Nephron progenitor cell (in vitro differentiated cells): Measurements from ENCODE around the gene TRAM2.

Experiments
- DNase-seq: peaks from one replicate; pipeline ENCODE4 v3.0.0; 2021
- H3K27ac Mint-ChIP-seq: 2 replicates; pipeline ENCODE4 v1.8.0; 2021; ENCODE audit warnings: mild to moderate bottlenecking, moderate library complexity, mixed read lengths
- H3K27me3 Mint-ChIP-seq: 2 replicates; pipeline ENCODE4 v1.8.0; 2021; ENCODE audit warnings: mild to moderate bottlenecking, low read depth, mixed read lengths; ENCODE audit not compliant: poor library complexity
- H3K36me3 Mint-ChIP-seq: 2 replicates; pipeline ENCODE4 v1.8.0; 2021; ENCODE audit warnings: low read depth, mixed read lengths
- H3K4me1 Mint-ChIP-seq: 2 replicates; pipeline ENCODE4 v1.8.0; 2021; ENCODE audit warnings: mixed read lengths
- H3K4me3 Mint-ChIP-seq: 2 replicates; pipeline ENCODE4 v1.8.0; 2021; ENCODE audit warnings: mild to moderate bottlenecking, moderate library complexity, mixed read lengths
- H3K9me3 Mint-ChIP-seq: 2 replicates; pipeline ENCODE4 v1.8.0; 2021; ENCODE audit warnings: mild to moderate bottlenecking, moderate library complexity, mixed read lengths
- TF ChIP-seq, protein P1 (sequence below): fragments of 200-600 bp; sonication (generic); IDR thresholded peaks from 2 replicates; pipeline ENCODE4 v1.5.0; 2021; ENCODE audit warnings: antibody characterized with exemption

The TRAM2 gene

DNA sequence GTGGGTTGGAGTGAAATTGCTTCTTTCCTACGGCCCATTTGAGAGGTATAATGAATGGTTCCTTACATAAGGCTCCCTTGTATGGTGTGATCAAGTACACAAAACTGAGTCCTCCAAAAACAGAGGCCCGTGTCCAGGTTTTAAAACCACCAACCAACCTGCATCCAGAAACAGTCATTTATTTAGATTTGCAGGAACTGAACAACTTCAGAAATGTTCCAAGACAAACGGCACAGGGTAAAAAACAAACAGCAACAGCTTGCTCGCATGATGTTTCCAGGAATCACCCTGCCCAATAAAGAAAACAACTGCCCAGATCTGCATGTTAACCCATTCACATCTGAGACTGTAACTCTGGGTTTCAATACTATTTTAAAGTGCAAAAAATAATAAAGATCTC, 40.2 kb upstream of the TRAM2 start:
- H3K36me3 Mint-ChIP-seq: no peaks in the 10 kb centered on the region
- no peaks in the 10 kb centered on the region for H3K9me3 Mint-ChIP-seq
- no peak for DNase-seq
- no peak overlapping the region for H3K4me3 Mint-ChIP-seq
- no peak overlapping the region for H3K27ac Mint-ChIP-seq
- H3K27me3 Mint-ChIP-seq: no peaks in the 10 kb centered on the region
- peaks cover 12% of the 10 kb centered on the region for H3K4me1 Mint-ChIP-seq
- TF ChIP-seq, protein P1, sequence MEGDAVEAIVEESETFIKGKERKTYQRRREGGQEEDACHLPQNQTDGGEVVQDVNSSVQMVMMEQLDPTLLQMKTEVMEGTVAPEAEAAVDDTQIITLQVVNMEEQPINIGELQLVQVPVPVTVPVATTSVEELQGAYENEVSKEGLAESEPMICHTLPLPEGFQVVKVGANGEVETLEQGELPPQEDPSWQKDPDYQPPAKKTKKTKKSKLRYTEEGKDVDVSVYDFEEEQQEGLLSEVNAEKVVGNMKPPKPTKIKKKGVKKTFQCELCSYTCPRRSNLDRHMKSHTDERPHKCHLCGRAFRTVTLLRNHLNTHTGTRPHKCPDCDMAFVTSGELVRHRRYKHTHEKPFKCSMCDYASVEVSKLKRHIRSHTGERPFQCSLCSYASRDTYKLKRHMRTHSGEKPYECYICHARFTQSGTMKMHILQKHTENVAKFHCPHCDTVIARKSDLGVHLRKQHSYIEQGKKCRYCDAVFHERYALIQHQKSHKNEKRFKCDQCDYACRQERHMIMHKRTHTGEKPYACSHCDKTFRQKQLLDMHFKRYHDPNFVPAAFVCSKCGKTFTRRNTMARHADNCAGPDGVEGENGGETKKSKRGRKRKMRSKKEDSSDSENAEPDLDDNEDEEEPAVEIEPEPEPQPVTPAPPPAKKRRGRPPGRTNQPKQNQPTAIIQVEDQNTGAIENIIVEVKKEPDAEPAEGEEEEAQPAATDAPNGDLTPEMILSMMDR: no peak

DNA sequence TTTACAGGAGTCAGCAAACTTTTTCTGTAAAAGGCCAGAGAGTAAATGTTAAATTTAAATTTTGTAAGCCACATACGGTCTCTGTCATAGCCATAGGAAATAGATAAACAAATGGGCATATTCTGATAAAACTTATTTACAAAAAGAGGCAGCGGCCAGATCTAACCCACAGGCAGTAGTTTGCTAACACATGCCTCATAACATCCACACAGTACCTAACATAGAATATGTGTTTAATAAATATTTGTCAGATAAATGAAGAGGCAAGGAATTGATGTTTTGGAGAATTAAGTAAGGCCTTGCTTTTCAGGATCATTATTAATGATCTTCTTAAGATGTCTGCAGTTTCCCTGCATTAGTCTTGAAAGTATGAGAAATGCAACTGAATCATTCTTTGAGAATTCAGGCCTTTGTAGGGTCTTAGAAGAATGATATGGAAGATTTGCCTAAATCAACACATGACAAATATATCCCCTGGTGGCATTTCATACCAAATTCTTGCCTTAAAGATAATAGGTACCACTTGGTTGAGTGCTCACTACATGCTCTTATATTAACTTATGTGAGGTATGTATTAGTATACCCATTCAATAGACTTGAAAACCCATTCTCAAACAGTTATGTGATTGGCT, 39.3 kb upstream of the TRAM2 start:
- Mint-ChIP-seq H3K4me3 (no peak overlapping the region), H3K4me1 (peaks cover 12% of the 10 kb centered on the region), H3K27me3 (no peaks in the 10 kb centered on the region), H3K36me3 (no peaks in the 10 kb centered on the region), H3K27ac (no peak overlapping the region), H3K9me3 (no peaks in the 10 kb centered on the region)
- TF ChIP-seq, protein P1: no peak
- DNase-seq: no peak

DNA sequence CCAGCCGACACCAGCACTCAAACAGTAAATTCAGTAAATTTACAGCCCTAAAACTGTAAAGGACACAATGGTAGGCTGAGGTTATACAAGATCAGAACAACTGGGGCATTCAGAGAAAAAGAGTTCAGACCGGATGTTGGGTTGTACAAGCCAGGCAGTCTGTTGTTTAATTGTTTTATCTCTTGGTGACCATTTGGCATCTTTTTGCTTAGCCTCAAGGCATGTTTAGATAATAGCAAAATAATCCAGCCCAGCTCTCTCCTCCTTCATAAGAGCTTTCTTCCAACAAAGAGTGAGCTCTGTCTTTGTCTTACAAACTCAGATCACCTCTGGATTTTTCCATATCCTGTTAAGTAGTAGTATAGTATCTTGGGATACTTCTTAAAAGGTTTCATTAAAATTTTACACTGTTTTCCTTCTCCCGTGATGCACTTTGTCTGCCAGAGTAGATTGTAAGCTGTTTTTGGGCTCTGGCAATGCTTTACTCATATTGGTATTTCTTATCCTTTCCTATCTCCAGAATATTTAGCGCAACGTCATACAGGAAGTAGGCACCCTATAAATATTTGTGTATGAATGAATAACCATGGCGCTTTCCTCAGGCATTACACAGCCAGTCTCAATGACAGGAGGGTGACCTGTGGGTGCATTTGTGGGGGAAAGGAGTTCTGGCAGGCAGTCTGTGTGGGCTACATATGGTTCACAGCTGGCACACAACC, 35.6 kb upstream of the TRAM2 start:
- H3K36me3 Mint-ChIP-seq: no peaks in the 10 kb centered on the region
- peaks cover 8% of the 10 kb centered on the region for H3K4me1 Mint-ChIP-seq
- TF ChIP-seq, protein P1: no peak
- H3K27me3 Mint-ChIP-seq: no peaks in the 10 kb centered on the region
- peaks cover 20% of the 10 kb centered on the region for H3K9me3 Mint-ChIP-seq
- H3K27ac Mint-ChIP-seq: no peak overlapping the region
- no peak overlapping the region for H3K4me3 Mint-ChIP-seq
- DNase-seq: no peak

DNA sequence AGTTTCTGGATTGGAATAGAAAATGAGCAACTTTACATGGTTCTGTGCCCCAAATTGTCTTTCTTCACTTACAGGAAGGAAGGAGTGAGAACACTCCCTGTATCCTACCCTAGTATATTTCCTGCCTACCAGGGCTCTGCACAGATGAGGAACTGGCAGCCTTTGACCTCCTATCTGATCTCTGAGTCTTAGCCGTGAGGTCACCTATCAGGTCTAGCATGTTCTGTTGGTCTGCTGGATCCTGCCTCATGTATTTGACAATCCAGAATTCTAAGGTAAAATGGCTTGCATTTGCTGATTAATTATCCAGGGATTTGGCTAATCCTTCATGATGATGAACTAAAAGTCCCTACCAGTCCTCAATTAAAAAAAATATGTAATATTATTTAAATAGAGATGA, 35.0 kb upstream of the TRAM2 start:
- Mint-ChIP-seq H3K27me3 (no peaks in the 10 kb centered on the region), H3K4me3 (no peak overlapping the region), H3K36me3 (no peaks in the 10 kb centered on the region), H3K27ac (no peak overlapping the region), H3K4me1 (peaks cover 3% of the 10 kb centered on the region), H3K9me3 (peaks cover 20% of the 10 kb centered on the region)
- TF ChIP-seq, protein P1: no peak
- no peak for DNase-seq

DNA sequence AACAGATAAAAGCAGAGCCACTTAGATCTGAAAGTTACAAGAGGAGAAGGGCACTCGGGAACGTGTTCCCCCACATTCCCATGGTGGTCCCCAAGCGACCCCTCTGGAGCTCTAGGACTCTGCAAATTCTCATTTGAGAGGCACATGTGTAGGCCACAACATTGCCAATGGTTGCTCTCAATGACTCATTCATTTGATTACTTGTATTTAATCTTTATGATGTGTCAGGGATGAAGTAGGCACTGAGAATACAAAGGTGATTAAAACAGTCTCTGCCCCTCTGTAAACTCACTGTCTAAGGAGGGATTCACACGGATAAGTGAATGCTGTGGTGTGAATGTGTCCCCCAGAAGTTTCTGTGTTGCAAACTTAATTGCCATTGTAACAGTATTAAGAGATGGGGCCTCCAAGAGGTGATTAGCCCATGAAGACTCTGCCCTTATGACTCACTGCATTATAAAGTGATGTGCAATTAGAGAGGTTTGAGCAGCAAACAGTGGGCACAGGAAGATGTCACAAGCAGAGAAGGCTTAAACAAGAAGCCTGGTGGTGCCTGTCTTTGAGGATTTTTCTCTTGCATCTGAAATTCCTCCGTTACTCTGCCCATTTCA, 34.0 kb upstream of the TRAM2 start:
- TF ChIP-seq, protein P1: no peak

More for the DNA sequence above, 34.0 kb upstream of the TRAM2 start:
- Mint-ChIP-seq H3K27me3 (no peaks in the 10 kb centered on the region), H3K36me3 (no peaks in the 10 kb centered on the region), H3K9me3 (peaks cover 23% of the 10 kb centered on the region), H3K27ac (no peak overlapping the region), H3K4me1 (no peaks in the 10 kb centered on the region), H3K4me3 (no peak overlapping the region)
- no peak for DNase-seq
